ENCODE data around the gene POTEF. TPM values are rescaled to one million over a fixed set of nuclear protein-coding genes. Genes with fewer than 3 reads are reported as not detected.
"Not testable (repeated sequence)": the region's sequence is repeated elsewhere in the genome, so short reads cannot be mapped to it uniquely, and the experiment has no call there.

The POTEF gene
- total and polyA plus RNA-seq, 2 experiments from 2014 or later: 1.1 to 3.0 TPM

GRCh38 chr2:130154423-130154770 is 25.4 kb upstream of the POTEF start:
- H3F3A ChIP-seq (replicated peaks; ENCODE audit: low read depth); H3K4me3 Mint-ChIP-seq; H4K20me1 ChIP-seq (replicated peaks; ENCODE audit: insufficient read depth); H3K4me1 ChIP-seq (ENCODE audit: insufficient read depth); H3K4me2 ChIP-seq; DNase-seq (ENCODE audit: low spot score); ATAC-seq; H2AFZ ChIP-seq; H3K79me2 ChIP-seq (replicated peaks; ENCODE audit: insufficient read depth); H3K9me2 ChIP-seq (ENCODE audit: insufficient read depth); H3K4me3 ChIP-seq; H3K27ac Mint-ChIP-seq; H3K4me1 Mint-ChIP-seq; H3K9me3 Mint-ChIP-seq; H3K27ac ChIP-seq (ENCODE audit: low read depth); H3K27me3 Mint-ChIP-seq (ENCODE audit: insufficient read depth, low read depth, poor library complexity); H3K27me3 ChIP-seq (ENCODE audit: insufficient read depth); H3K36me3 ChIP-seq (ENCODE audit: insufficient read depth): not testable (repeated sequence)
- peaks cover 27% of the 10 kb centered on the region for H3K36me3 Mint-ChIP-seq (ENCODE audit: low read depth)

- H3K36me3 Mint-ChIP-seq (ENCODE audit: low read depth): peaks cover 27% of the 10 kb centered on the region
- not testable (repeated sequence) for H3K4me3 Mint-ChIP-seq; H3F3A ChIP-seq (replicated peaks; ENCODE audit: low read depth); H3K4me1 ChIP-seq (ENCODE audit: insufficient read depth); H3K9me2 ChIP-seq (ENCODE audit: insufficient read depth); H3K27ac Mint-ChIP-seq; H2AFZ ChIP-seq; H3K27ac ChIP-seq (ENCODE audit: low read depth); H3K4me3 ChIP-seq; DNase-seq (ENCODE audit: low spot score); H3K9me3 Mint-ChIP-seq; H4K20me1 ChIP-seq (replicated peaks; ENCODE audit: insufficient read depth); H3K79me2 ChIP-seq (replicated peaks; ENCODE audit: insufficient read depth); ATAC-seq; H3K27me3 ChIP-seq (ENCODE audit: insufficient read depth); H3K27me3 Mint-ChIP-seq (ENCODE audit: insufficient read depth, low read depth, poor library complexity); H3K36me3 ChIP-seq (ENCODE audit: insufficient read depth); H3K4me1 Mint-ChIP-seq; H3K4me2 ChIP-seq
These were observed 24.9 kb upstream of the POTEF start for GRCh38 chr2:130153721-130154422.

DNA sequence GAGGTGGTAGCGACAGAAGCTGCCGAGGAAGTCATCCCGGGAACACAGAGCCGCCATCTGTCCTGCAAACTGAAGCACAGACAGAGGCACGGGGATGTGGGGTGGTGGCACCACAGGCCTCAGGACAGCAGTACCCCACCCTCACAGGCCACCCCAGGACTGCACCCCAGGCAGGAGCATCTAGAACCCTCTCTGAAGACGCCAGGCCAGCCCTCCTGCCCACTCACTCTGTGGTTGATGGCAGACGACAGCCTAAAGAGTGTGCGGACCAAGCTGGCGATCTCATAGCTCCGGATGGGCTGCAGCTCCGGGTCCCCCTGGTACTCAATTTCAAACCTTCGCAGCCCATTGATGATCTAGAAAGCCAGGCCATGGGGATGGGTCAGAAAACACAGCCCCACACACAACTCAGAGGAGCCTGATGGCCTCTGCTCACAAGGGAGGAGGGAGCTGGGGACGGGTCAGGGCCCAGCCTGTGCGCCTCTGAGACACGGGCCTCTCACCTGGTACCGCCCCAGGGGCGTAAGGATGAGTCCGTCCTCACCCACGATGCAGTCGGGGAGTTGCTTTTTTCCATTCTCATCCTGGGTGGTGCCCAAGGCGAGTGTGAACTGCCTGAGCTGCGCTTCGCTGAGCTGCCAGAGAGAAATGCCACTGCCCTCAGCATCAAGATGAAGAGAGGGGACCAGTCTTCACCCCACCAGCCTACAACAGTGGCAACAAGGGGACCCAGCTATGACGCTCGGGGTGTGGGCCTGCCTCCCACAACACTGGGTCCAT is 24.0 kb upstream of the POTEF start:
- Histone ChIP-seq H3K4me2 (no peak overlapping the region), H4K20me1 (replicated peaks; ENCODE audit: insufficient read depth) (no peaks in the 10 kb centered on the region), H3F3A (replicated peaks; ENCODE audit: low read depth) (no peaks in the 10 kb centered on the region), H2AFZ (no peak overlapping the region), H3K9me2 (ENCODE audit: insufficient read depth) (no peaks in the 10 kb centered on the region), H3K4me3 (no peak overlapping the region), H3K4me1 (ENCODE audit: insufficient read depth) (no peaks in the 10 kb centered on the region), H3K27ac (ENCODE audit: low read depth) (no peak overlapping the region), H3K27me3 (ENCODE audit: insufficient read depth) (no peaks in the 10 kb centered on the region), H3K36me3 (ENCODE audit: insufficient read depth) (no peaks in the 10 kb centered on the region), H3K79me2 (replicated peaks; ENCODE audit: insufficient read depth) (no peaks in the 10 kb centered on the region)
- no peaks in the 10 kb centered on the region; the same call in 1 of the 3 replicates for H3K4me1 Mint-ChIP-seq
- peaks cover 21% of the 10 kb centered on the region for H3K36me3 Mint-ChIP-seq (ENCODE audit: low read depth)
- H3K4me3 Mint-ChIP-seq: no peak overlapping the region
- DNase-seq (ENCODE audit: low spot score) (no peak), ATAC-seq (no peak)
- no peak overlapping the region for H3K27ac Mint-ChIP-seq
- no peaks in the 10 kb centered on the region for H3K9me3 Mint-ChIP-seq
- H3K27me3 Mint-ChIP-seq (ENCODE audit: insufficient read depth, low read depth, poor library complexity): peaks cover 5% of the 10 kb centered on the region
- TF ChIP-seq ZNF114 (CRISPR knock-in tag; IDR thresholded peaks at IDR 0.05) (no peak), ZNF331 (CRISPR knock-in tag; IDR thresholded peaks at IDR 0.05; ENCODE audit: low read depth) (no peak), STAT1 (IDR thresholded peaks at IDR 0.05; ENCODE audit: unreplicated experiment) (no peak), REST (IDR thresholded peaks at IDR 0.05; ENCODE audit: unreplicated experiment) (no peak), CREB1 (CRISPR knock-in tag; IDR thresholded peaks at IDR 0.05; ENCODE audit: low read depth) (no peak), JUNB (IDR thresholded peaks at IDR 0.05; ENCODE audit: unreplicated experiment) (no peak)
- TF ChIP-seq, protein P1, sequence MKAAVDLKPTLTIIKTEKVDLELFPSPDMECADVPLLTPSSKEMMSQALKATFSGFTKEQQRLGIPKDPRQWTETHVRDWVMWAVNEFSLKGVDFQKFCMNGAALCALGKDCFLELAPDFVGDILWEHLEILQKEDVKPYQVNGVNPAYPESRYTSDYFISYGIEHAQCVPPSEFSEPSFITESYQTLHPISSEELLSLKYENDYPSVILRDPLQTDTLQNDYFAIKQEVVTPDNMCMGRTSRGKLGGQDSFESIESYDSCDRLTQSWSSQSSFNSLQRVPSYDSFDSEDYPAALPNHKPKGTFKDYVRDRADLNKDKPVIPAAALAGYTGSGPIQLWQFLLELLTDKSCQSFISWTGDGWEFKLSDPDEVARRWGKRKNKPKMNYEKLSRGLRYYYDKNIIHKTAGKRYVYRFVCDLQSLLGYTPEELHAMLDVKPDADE (IDR thresholded peaks at IDR 0.05): no peak
